Panc1 (cell line): Measurements from ENCODE around the gene KCNIP4.

Source experiments
- POLR2AphosphoS5 ChIP-seq: IDR thresholded peaks from 2 replicates; pipeline ENCODE4 v1.6.1; 2012; ENCODE audit warnings: mild to moderate bottlenecking, low read depth, low read length, moderate library complexity
- SIN3A ChIP-seq: IDR thresholded peaks from 2 replicates; pipeline ENCODE4 v1.6.1; 2012; ENCODE audit warnings: low read depth, mild to moderate bottlenecking, low read length, moderate library complexity, borderline replicate concordance; ENCODE audit not compliant: insufficient read depth
- TCF7L2 ChIP-seq: IDR thresholded peaks from 2 replicates; pipeline ENCODE4 v1.6.1; 2011; ENCODE audit warnings: mild to moderate bottlenecking, low read depth, low read length, inconsistent platforms
- TF ChIP-seq, protein P1 (sequence below): fragments of 450-650 bp; IDR thresholded peaks from 2 replicates; pipeline ENCODE4 v1.5.1; 2017; ENCODE audit warnings: mild to moderate bottlenecking
- TF ChIP-seq, protein P2 (sequence below), 2 experiments: IDR thresholded peaks; 2 replicates each; pipeline ENCODE4 v1.6.1; 2011 to 2012; ENCODE audit warnings: low read depth in 2 of 2, control low read depth in 1 of 2, low read length in 1 of 2, mild to moderate bottlenecking in 1 of 2, moderate library complexity in 1 of 2; ENCODE audit not compliant: insufficient read depth in 1 of 2

DNA sequence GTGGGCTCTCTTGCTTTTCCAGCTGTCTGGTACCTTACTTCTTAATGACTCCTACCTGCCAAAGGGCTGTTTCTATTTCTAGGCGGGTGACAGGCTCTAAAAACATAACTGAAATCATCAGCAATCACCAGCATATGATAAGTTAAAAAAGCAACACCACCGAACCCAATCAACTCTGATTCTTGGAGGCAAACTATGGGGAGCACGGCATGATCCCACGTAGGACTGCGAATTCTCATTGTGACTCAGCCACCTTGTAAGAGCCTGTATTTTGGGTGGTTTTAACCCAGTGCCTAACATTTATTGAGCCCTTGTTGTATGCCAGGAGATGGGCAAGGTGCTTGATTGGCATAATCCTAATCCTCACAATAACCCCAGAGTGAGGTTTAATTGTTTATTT, 1091.5 kb downstream of the KCNIP4 start:
- TF ChIP-seq, protein P1, sequence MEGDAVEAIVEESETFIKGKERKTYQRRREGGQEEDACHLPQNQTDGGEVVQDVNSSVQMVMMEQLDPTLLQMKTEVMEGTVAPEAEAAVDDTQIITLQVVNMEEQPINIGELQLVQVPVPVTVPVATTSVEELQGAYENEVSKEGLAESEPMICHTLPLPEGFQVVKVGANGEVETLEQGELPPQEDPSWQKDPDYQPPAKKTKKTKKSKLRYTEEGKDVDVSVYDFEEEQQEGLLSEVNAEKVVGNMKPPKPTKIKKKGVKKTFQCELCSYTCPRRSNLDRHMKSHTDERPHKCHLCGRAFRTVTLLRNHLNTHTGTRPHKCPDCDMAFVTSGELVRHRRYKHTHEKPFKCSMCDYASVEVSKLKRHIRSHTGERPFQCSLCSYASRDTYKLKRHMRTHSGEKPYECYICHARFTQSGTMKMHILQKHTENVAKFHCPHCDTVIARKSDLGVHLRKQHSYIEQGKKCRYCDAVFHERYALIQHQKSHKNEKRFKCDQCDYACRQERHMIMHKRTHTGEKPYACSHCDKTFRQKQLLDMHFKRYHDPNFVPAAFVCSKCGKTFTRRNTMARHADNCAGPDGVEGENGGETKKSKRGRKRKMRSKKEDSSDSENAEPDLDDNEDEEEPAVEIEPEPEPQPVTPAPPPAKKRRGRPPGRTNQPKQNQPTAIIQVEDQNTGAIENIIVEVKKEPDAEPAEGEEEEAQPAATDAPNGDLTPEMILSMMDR = no peak
- TF ChIP-seq POLR2AphosphoS5 (no peak), TCF7L2 (no peak), SIN3A (no peak)
- TF ChIP-seq, protein P2, sequence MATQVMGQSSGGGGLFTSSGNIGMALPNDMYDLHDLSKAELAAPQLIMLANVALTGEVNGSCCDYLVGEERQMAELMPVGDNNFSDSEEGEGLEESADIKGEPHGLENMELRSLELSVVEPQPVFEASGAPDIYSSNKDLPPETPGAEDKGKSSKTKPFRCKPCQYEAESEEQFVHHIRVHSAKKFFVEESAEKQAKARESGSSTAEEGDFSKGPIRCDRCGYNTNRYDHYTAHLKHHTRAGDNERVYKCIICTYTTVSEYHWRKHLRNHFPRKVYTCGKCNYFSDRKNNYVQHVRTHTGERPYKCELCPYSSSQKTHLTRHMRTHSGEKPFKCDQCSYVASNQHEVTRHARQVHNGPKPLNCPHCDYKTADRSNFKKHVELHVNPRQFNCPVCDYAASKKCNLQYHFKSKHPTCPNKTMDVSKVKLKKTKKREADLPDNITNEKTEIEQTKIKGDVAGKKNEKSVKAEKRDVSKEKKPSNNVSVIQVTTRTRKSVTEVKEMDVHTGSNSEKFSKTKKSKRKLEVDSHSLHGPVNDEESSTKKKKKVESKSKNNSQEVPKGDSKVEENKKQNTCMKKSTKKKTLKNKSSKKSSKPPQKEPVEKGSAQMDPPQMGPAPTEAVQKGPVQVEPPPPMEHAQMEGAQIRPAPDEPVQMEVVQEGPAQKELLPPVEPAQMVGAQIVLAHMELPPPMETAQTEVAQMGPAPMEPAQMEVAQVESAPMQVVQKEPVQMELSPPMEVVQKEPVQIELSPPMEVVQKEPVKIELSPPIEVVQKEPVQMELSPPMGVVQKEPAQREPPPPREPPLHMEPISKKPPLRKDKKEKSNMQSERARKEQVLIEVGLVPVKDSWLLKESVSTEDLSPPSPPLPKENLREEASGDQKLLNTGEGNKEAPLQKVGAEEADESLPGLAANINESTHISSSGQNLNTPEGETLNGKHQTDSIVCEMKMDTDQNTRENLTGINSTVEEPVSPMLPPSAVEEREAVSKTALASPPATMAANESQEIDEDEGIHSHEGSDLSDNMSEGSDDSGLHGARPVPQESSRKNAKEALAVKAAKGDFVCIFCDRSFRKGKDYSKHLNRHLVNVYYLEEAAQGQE (IDR thresholded peaks at IDR 0.05; ENCODE audit: insufficient read depth in 1 of 2, low read depth in 2 of 2, low read length in 1 of 2) = no peak
